Liver (tissue), 9 donors: ENCODE results near the gene CDH13. TPM values are rescaled to one million over a fixed set of nuclear protein-coding genes. Genes with fewer than 3 reads are reported as not detected.
A peak's percentile ranks its signal among the peaks of the same experiment; 100 is the strongest.

Experiments used
- DNase-seq: peaks from one replicate; pipeline ENCODE4 v3.0.0-alpha.2; 2017; ENCODE audit warnings: low spot score
- H3K27ac ChIP-seq, 2 donors: one replicate each; pipeline ENCODE4 v1.7.0; 2013; ENCODE audit warnings: inconsistent platforms in 2 of 2, low read length in 2 of 2, control low read depth in 1 of 2, low read depth in 1 of 2, mild to moderate bottlenecking in 1 of 2
- H3K27me3 ChIP-seq, 4 donors: one replicate each; pipeline versions ENCODE4 v1.6.1 to v1.7.0; 2013; ENCODE audit warnings: low read length in 3 of 4, inconsistent platforms in 1 of 4, mild to moderate bottlenecking in 1 of 4, moderate library complexity in 1 of 4; ENCODE audit not compliant: control insufficient read depth in 4 of 4, insufficient read depth in 4 of 4
- H3K36me3 ChIP-seq, 4 donors: one replicate each; pipeline versions ENCODE4 v1.6.1 to v1.7.0; 2013; ENCODE audit warnings: low read length in 3 of 4, mild to moderate bottlenecking in 3 of 4, low read depth in 1 of 4, moderate library complexity in 1 of 4; ENCODE audit not compliant: control insufficient read depth in 4 of 4, insufficient read depth in 3 of 4
- H3K4me1 ChIP-seq, 4 donors: one replicate each; pipeline versions ENCODE4 v1.6.1 to v1.7.0; 2013; ENCODE audit warnings: low read length in 3 of 4, mild to moderate bottlenecking in 3 of 4, moderate library complexity in 1 of 4; ENCODE audit not compliant: control insufficient read depth in 4 of 4, insufficient read depth in 4 of 4
- H3K4me3 ChIP-seq, 3 donors: one replicate each; pipeline versions ENCODE4 v1.6.1 to v1.7.0; 2013; ENCODE audit warnings: low read length in 3 of 3, control low read depth in 1 of 3, low read depth in 1 of 3, mild to moderate bottlenecking in 1 of 3
- H3K9ac ChIP-seq, 2 donors: one replicate each; pipeline ENCODE4 v1.7.0; 2013; ENCODE audit warnings: low read length in 2 of 2, mild to moderate bottlenecking in 2 of 2, moderate library complexity in 2 of 2, control low read depth in 1 of 2, low read depth in 1 of 2
- H3K9me3 ChIP-seq, 4 donors: one replicate each; pipeline versions ENCODE4 v1.6.1 to v1.7.0; 2013; ENCODE audit warnings: low read length in 3 of 4; ENCODE audit not compliant: control insufficient read depth in 4 of 4
- EGR1 ChIP-seq, 2 donors: IDR thresholded peaks; 2 replicates each; pipeline ENCODE4 v1.6.1; 2016 to 2018; ENCODE audit warnings: antibody characterized with exemption in 2 of 2, low read depth in 2 of 2
- FOXA1 ChIP-seq: IDR thresholded peaks from 2 replicates; pipeline ENCODE4 v1.6.1; 2016; ENCODE audit warnings: antibody characterized with exemption
- FOXA2 ChIP-seq: IDR thresholded peaks from 2 replicates; pipeline ENCODE4 v1.6.1; 2016; ENCODE audit warnings: antibody characterized with exemption
- GABPA ChIP-seq, 2 donors: IDR thresholded peaks in 1 of 2; conservative IDR thresholded peaks in 1 of 2; 2 replicates each; pipeline ENCODE4 v1.6.1; 2016; ENCODE audit warnings: antibody characterized with exemption in 2 of 2, mild to moderate bottlenecking in 1 of 2, moderate library complexity in 1 of 2
- HNF4A ChIP-seq, 2 donors: conservative IDR thresholded peaks; 2 replicates each; pipeline ENCODE4 v1.6.1; 2016; ENCODE audit warnings: antibody characterized with exemption in 2 of 2, mild to moderate bottlenecking in 2 of 2
- HNF4G ChIP-seq: IDR thresholded peaks from 2 replicates; pipeline ENCODE4 v1.6.1; 2016; ENCODE audit warnings: antibody characterized with exemption
- JUND ChIP-seq, 2 donors: IDR thresholded peaks; 2 replicates each; pipeline ENCODE4 v1.6.1; 2016; ENCODE audit warnings: antibody characterized with exemption in 2 of 2
- MAX ChIP-seq: IDR thresholded peaks from 2 replicates; pipeline ENCODE4 v1.6.1; 2016; ENCODE audit warnings: antibody characterized with exemption
- NR2F2 ChIP-seq: IDR thresholded peaks from 2 replicates; pipeline ENCODE4 v1.6.1; 2016; ENCODE audit warnings: antibody characterized with exemption
- RAD21 ChIP-seq, 2 donors: IDR thresholded peaks; 2 replicates each; pipeline ENCODE4 v1.6.1; 2016; ENCODE audit warnings: antibody characterized with exemption in 2 of 2, mild to moderate bottlenecking in 2 of 2
- REST ChIP-seq: IDR thresholded peaks from 2 replicates; pipeline ENCODE4 v1.6.1; 2016; ENCODE audit warnings: antibody characterized with exemption, mild to moderate bottlenecking
- RXRA ChIP-seq, 2 donors: IDR thresholded peaks; 2 replicates each; pipeline ENCODE4 v1.6.1; 2017 to 2018; ENCODE audit warnings: antibody characterized with exemption in 2 of 2, mild to moderate bottlenecking in 1 of 2
- SP1 ChIP-seq: IDR thresholded peaks from 2 replicates; pipeline ENCODE4 v1.6.1; 2018; ENCODE audit warnings: antibody characterized with exemption, mild to moderate bottlenecking
- TAF1 ChIP-seq: conservative IDR thresholded peaks from 2 replicates; pipeline ENCODE4 v1.6.1; 2016; ENCODE audit warnings: antibody characterized with exemption, mild to moderate bottlenecking
- YY1 ChIP-seq: IDR thresholded peaks from 2 replicates; pipeline ENCODE4 v1.6.1; 2016; ENCODE audit warnings: antibody characterized with exemption, mild to moderate bottlenecking
- WGBS: extraction: QIAGEN DNeasy Blood & Tissue Kit; methylation state at CpG from one replicate; pipeline ENCODE4 v1.1.7; 2013; 5-methylcytosine and 5-hydroxymethylcytosine counted together
- polyA plus RNA-seq, 2 donors: library from polyadenylated mRNA; stranded (reverse) in 1 of 2; unstranded in 1 of 2; fragments of 200-250 nt in 1 of 2; fragments of >200 nt in 1 of 2; fragmentation: Nextera tagmentation in 1 of 2; extraction: Ambion mirVana in 1 of 2; gene quantifications; one replicate each; pipeline versions ENCODE4 v1.2.1 to v1.2.3, GENCODE V29; 2013 to 2015
- total RNA-seq, 2 donors: library from RNA; depleted of rRNA; stranded (reverse); fragments of >200 nt; gene quantifications; one replicate each; pipeline ENCODE4 v1.2.3, GENCODE V29; 2014
- TF ChIP-seq, protein P1 (sequence below): fragments of 150-350 bp; IDR thresholded peaks from 2 replicates; pipeline ENCODE4 v1.5.1; 2017; ENCODE audit warnings: improper control_type of control experiment, low read depth, low read length; ENCODE audit not compliant: missing input control
- TF ChIP-seq, protein P2 (sequence below): IDR thresholded peaks from 2 replicates; pipeline ENCODE4 v1.6.1; 2016; ENCODE audit warnings: antibody characterized with exemption
- TF ChIP-seq, protein P3 (sequence below): IDR thresholded peaks from 2 replicates; pipeline ENCODE4 v1.6.1; 2016; ENCODE audit warnings: antibody characterized with exemption
- donor health status: healthy.
- donor health status: healthy.
- donor health status: healthy.
- donor health status: healthy.
- donor health status: healthy.

Gene CDH13
- total and polyA plus RNA-seq, 4 donors: 0.21 to 1.5 (median 0.58) TPM

DNA sequence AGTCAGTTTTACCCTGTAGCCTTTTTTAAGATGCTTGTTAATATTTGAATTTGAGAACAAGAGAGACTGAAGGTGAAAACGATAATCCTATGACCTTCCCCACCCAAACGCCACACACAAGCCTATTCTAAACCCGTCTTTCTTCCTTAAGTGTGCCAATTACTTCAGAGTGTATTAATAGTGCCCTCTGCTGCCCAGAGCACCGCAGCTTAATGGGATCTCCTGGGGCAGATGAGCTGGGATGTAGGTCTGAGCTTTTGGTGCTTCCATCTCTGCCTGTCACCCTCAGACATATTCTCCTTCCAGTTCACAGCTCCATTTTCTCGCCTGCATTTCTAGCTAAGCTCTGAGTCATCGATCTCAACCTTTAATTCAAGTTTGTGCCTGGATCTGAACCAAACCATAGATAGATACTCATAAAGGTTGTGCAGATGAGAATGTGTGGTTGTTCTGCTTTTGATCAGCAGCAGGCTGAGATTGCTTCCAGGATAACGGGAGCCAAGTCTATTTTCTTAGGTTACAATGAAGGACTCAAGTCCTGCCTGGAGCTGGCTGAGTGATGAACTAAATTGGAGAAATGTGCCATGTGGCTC is 46.4 kb upstream of the CDH13 start:
- no peaks in the 10 kb centered on the region for H3K9me3 ChIP-seq
- no peaks in the 10 kb centered on the region for H3K36me3 ChIP-seq
- TF ChIP-seq RAD21 (IDR thresholded peaks at IDR 0.05) (peak; percentile 74 to 75), NR2F2 (no peak)
- TF ChIP-seq, protein P1, sequence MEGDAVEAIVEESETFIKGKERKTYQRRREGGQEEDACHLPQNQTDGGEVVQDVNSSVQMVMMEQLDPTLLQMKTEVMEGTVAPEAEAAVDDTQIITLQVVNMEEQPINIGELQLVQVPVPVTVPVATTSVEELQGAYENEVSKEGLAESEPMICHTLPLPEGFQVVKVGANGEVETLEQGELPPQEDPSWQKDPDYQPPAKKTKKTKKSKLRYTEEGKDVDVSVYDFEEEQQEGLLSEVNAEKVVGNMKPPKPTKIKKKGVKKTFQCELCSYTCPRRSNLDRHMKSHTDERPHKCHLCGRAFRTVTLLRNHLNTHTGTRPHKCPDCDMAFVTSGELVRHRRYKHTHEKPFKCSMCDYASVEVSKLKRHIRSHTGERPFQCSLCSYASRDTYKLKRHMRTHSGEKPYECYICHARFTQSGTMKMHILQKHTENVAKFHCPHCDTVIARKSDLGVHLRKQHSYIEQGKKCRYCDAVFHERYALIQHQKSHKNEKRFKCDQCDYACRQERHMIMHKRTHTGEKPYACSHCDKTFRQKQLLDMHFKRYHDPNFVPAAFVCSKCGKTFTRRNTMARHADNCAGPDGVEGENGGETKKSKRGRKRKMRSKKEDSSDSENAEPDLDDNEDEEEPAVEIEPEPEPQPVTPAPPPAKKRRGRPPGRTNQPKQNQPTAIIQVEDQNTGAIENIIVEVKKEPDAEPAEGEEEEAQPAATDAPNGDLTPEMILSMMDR: peak; percentile 36
- no peaks in the 10 kb centered on the region for H3K27me3 ChIP-seq
- no peak overlapping the region for H3K9ac ChIP-seq
- H3K27ac ChIP-seq: no peak overlapping the region
- no peaks in the 10 kb centered on the region for H3K4me1 ChIP-seq
- DNase-seq: no peak
- 34% methylated on average over 7 of the region's 7 CpGs for whole genome bisulfite sequencing
- H3K4me3 ChIP-seq: no peak overlapping the region

DNA sequence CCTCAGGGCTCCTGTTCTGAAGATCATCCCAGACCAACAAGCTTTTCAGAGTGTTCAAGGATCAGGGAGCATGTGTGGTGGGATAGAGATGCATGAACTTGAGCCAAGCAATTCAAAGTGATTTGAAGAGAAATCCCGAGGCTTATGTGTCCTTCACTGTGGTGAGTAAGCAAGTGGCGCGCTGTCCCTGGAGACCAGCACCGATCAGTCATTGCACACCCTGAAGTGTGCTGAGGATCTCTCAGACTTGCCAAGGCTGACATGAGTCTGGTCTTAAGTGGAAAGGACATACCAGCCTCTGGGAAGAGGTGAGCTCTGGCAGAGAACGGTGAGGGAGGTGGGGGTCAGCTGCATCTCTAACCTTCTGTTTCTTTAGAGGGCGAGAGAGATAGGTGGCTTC is 43.8 kb upstream of the CDH13 start:
- Histone ChIP-seq H3K4me1 (no peaks in the 10 kb centered on the region), H3K9ac (no peak overlapping the region), H3K4me3 (no peak overlapping the region), H3K36me3 (no peaks in the 10 kb centered on the region), H3K27me3 (no peaks in the 10 kb centered on the region), H3K27ac (no peak overlapping the region), H3K9me3 (no peaks in the 10 kb centered on the region)
- 83% methylated on average over 6 of the region's 6 CpGs for WGBS
- no peak for DNase-seq
- no peak for TF ChIP-seq FOXA2
- TF ChIP-seq, protein P2, sequence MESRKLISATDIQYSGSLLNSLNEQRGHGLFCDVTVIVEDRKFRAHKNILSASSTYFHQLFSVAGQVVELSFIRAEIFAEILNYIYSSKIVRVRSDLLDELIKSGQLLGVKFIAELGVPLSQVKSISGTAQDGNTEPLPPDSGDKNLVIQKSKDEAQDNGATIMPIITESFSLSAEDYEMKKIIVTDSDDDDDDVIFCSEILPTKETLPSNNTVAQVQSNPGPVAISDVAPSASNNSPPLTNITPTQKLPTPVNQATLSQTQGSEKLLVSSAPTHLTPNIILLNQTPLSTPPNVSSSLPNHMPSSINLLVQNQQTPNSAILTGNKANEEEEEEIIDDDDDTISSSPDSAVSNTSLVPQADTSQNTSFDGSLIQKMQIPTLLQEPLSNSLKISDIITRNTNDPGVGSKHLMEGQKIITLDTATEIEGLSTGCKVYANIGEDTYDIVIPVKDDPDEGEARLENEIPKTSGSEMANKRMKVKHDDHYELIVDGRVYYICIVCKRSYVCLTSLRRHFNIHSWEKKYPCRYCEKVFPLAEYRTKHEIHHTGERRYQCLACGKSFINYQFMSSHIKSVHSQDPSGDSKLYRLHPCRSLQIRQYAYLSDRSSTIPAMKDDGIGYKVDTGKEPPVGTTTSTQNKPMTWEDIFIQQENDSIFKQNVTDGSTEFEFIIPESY: no peak
- TF ChIP-seq, protein P3, sequence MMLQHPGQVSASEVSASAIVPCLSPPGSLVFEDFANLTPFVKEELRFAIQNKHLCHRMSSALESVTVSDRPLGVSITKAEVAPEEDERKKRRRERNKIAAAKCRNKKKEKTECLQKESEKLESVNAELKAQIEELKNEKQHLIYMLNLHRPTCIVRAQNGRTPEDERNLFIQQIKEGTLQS: no peak
- no peak for TF ChIP-seq YY1
- TF ChIP-seq, protein P1: no peak
- TF ChIP-seq JUND (IDR thresholded peaks at IDR 0.05): no peak
- TF ChIP-seq MAX: no peak
- TF ChIP-seq REST: no peak
- TF ChIP-seq NR2F2: no peak
- TF ChIP-seq FOXA1: no peak
- TF ChIP-seq EGR1 (IDR thresholded peaks at IDR 0.05; ENCODE audit: low read depth in 2 of 2): no peak
- no peak for TF ChIP-seq GABPA (IDR thresholded peaks at IDR 0.05 in 1 of 2, conservative IDR thresholded peaks at IDR 0.05 in 1 of 2)
- TF ChIP-seq RXRA (IDR thresholded peaks at IDR 0.05): no peak
- no peak for TF ChIP-seq TAF1
- TF ChIP-seq HNF4A (conservative IDR thresholded peaks at IDR 0.05): no peak
- no peak for TF ChIP-seq SP1
- no peak for TF ChIP-seq RAD21 (IDR thresholded peaks at IDR 0.05)
- TF ChIP-seq HNF4G: no peak
